Measurements from ENCODE around the gene PA2G4.
A peak's percentile ranks its signal among the peaks of the same experiment; 100 is the strongest.
"Not testable (repeated sequence)": the region's sequence is repeated elsewhere in the genome, so short reads cannot be mapped to it uniquely, and the experiment has no call there.

PA2G4 gene

GRCh38 chr12:56154818-56155217 is 50.5 kb downstream of the PA2G4 start:
- DNase-seq, result no peak

- no peak for DNase-seq
These were observed 51.0 kb downstream of the PA2G4 start for GRCh38 chr12:56155256-56155845.

- not testable (repeated sequence) for DNase-seq
These were observed 52.3 kb downstream of the PA2G4 start for GRCh38 chr12:56156464-56157200.

- DNase-seq, result peak; percentile 90
These were observed 53.1 kb downstream of the PA2G4 start for GRCh38 chr12:56157201-56158028.

GRCh38 chr12:56158029-56158925 is 53.9 kb downstream of the PA2G4 start, which contains the start of gene MYL6:
TSS of gene MYL6 (plus strand) at chr12:56158359. CDS start at chr12:56158402, 43 bp downstream.
- peak; percentile 94 for DNase-seq

GRCh38 chr12:56158926-56159461 is 54.6 kb downstream of the PA2G4 start:
- no peak for DNase-seq

- no peak for DNase-seq
These were observed 55.3 kb downstream of the PA2G4 start for GRCh38 chr12:56159482-56160192.

GRCh38 chr12:56160193-56160763 is 55.9 kb downstream of the PA2G4 start:
- DNase-seq, result no peak

GRCh38 chr12:56160894-56161689 is 56.7 kb downstream of the PA2G4 start:
- no peak for DNase-seq

- no peak for DNase-seq
These were observed 57.5 kb downstream of the PA2G4 start for GRCh38 chr12:56161690-56162351.

- no peak for DNase-seq
These were observed 58.3 kb downstream of the PA2G4 start for GRCh38 chr12:56162468-56163290.
